Measurements from ENCODE around the gene PROB1.

GRCh38 chr5:139443831-139444453 is 49.0 kb upstream of the PROB1 start:
- TF ChIP-seq POLR2A (IDR thresholded peaks at IDR 0.05; ENCODE audit: low read length) (no peak), GATA1 (IDR thresholded peaks at IDR 0.05; ENCODE audit: low read depth, low read length) (no peak)
